ENCODE results near the gene SLC37A2.
"Not testable (repeated sequence)": the region's sequence is repeated elsewhere in the genome, so short reads cannot be mapped to it uniquely, and the experiment has no call there.

Gene SLC37A2

DNA sequence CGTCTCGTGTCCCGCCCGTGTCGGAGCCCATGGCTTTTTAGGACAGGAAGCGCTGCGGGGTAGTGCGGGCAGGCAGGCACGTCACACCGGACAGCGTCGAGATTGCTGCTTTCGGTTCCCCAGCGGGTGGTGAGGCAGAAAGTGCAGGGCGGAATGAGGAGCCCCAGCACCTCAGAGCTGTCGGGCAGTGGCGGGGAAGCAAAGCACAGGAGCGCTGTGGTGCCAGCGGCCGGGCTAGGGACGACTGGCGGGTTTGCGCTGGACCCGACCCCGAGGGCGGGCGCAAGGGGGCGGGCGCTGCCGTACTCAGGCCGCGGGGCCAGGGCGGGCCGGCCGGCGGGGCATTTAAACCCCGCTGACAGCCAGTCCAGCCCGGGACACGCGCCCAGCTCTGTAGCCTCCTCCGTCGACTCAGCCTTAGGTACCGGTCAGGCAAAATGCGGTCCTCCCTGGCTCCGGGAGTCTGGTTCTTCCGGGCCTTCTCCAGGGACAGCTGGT, at the start of gene SLC37A2:
SLC37A2 (plus strand) TSS at position 375 of the 498 bp plus-strand sequence; CDS start at position 438, 63 bp downstream.
- no peak for DNase-seq

DNA sequence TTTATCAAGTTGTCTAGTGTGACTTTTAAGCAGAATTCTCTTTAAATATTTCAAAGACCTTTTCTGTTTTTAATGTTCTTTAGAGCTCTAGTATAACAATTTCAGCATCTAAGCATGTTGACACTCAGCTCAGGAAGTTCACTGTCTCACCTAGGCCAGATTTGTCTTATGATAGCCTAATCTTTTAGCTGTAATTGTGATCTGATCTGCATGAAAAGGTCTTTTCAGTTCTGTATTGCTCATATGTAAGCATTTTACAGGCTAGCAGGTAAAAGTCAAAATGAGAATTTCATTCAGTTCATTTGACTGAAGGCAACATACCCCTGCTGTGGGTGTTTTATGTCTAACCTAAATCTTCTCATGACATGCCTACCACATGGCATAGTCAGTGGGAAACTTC, 46.7 kb upstream of the SLC37A2 start:
- no peak for DNase-seq

DNA sequence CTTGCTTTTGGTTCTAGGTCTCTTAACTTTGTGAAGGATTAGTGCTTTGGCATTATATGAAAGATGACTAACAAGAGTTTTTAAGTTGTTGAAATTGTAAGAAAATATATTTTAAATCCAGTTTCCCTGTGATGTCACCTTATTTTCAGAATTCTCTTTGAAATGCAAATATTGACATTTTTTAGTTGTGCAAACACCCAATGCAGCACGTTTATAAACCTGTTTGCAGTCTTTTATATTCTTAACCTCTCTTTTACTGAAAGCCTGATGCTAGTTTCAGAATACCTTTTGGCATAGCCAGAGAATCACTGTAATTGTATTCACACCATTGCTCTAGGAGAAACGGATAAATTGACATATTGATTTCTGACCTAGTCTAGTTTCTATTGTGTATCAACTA, 42.8 kb upstream of the SLC37A2 start:
- no peak for DNase-seq

DNA sequence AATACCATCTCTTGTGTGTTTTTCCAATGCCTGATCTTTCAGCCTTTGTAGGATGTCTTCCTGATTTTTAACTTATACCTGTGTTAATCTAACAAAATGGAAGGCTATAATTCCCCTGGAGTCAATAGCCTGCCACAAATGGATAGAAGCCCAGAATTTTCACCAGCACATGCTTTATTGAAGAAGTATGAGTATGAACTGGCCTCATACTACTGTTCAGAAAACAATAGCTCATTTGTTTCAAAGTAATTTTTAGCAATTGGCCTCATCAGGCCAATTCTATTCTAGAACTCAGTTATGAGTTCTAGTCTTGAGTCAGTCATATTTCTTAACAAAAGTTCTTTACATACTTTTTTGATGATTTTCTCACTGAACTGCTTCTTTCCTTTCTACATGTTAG, 40.6 kb upstream of the SLC37A2 start:
- no peak for DNase-seq

DNA sequence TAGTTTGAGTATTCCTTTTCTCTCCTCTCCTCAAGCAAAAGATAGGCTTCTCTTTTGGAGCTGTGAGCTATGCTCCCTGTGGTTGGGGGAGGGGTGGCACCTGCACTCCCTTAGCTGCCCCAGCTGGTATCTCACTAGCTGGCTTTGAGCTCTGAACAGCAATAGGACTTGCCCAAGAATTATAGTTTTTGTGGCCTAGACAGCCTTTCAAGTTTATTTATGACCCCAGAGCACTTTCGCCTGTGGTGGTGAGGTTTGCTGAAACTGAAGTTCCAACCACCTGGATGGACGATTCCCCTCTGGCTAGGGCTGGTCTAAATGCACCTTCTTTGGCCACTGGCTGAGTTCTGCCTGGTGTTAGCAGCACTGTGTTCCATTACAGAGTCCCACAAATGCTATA, 37.1 kb upstream of the SLC37A2 start:
- DNase-seq = no peak

DNA sequence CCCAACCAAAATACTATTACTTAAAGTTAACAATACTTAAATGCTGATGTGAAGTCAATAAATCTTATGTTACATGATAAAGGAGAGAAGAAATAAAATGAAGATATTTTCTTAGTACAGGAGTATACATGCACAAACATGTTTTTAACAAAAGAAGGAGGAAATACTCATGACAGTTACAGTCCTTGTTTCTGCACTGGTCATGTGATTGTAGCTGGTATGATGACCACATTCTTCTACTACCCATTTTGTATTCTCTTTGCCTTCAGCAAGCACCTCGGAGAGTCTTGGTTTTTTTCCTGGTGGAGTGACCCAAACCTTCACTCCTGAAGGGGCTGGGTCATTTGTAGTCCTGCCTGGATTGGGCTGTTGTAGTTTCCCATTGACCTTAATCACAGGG, 33.7 kb upstream of the SLC37A2 start:
- DNase-seq = not testable (repeated sequence)

DNA sequence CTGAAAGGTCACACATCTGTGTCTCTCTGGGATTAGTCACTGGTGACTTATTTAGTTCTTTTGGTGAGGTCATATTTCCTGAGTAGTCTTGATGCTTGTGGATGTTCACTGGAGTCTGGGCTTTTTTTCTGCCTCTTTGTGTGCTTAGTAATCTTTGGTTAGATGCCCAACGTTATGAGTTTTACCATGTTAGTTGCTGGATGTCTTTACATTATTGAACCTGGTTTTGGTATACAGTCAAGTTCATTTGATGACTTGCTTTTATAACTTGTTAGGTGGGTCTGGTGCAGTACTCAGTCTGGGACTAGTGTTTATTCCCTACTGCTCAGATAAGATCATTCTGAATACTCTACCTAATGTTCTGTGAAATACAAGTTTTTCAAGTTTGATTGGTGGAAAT, 26.2 kb upstream of the SLC37A2 start:
- no peak for DNase-seq

DNA sequence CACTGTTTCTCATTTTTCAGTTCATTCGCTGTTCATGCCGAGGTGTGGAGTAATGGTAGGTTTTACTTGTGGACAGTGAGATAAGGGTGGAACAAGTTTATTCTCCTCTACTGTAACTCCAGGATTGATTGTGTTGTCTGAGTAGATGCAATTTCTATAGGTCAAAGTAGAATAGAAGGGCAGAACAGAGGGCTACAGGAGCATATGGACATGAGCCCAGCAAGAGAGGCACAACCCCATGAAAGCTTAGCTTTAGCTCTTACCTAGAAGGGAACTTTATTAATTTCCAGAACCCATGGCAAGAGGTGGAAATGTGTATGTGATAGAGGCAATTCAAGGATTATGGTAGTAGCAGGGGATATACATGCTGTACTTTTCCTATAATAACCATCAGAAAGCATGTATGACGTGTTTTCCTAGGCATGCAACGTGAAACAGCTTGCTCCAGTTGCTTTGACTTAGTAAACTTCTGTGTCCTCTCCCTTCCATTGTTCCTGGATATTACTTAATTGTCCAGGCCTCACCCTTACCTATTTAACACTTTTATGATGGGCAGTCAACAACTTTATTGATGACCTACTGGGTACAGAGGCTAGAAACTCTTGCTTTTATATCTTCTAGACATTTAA, 13.8 kb upstream of the SLC37A2 start:
- DNase-seq = no peak

DNA sequence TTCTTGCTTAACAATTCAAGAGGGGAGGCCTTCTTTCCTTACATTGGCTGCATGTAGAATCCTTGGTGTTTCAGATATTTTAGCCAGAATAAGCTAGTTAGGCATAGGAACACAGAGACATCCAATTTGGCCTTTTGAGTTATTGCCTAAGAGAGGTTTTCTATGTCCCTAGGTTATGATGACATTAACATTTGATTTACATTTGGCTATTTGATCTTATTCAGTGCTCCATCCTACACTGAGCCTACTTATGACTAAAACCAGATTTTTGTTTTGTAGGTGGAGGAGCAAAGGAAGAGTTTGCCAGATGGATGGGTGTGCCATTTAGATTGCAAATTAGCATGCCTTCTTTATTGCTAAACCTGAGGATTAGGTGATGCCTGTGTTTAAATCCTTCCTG, 11.1 kb upstream of the SLC37A2 start:
- no peak for DNase-seq

DNA sequence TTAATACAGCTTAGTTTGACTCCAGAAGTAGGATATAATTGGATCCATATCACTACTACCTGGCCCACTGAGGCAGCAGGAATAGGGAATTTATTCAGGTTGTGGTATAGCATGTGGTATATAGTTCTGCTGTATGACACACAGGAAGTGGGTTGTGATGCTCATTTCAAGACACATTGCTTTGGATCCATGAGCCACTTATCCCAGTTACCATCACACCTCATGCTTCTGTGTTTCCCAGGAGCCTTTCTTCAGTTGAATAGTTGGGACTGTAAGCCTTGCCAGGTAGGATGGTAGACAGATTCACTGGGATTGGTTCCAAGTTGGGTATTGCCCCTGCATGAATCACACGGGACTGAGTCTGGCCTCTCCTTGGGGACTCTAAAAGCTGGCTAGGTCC, 9.9 kb upstream of the SLC37A2 start:
- DNase-seq = no peak

DNA sequence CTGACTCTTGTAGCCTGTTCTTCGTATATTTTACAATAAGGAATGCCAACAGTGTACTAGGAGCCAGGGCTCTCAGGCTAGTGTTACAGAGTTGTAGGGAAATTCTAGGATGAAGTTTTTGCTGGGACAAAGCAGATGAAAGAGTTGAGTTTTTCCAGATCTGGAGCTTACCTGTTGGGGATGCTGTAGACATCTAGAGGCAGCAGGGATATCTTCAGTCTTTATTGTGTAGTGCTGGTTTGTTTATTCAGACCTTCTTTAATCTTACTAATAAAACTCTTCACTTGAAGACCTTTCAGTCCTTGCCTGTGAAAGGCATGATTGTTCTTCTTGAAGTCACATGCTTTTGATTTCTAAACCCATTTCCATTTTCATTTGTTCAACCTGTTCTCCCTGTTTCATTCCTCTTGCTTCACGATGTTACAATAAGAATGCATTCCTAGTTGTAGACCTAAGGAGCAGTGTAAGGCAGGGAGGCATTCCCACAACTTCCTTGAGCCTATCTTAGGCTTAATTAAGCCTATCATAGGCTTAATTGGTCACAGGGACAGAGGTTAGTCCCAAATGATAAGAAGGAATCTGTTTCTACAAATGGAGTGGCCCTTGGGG, 7.9 kb upstream of the SLC37A2 start:
- no peak for DNase-seq

DNA sequence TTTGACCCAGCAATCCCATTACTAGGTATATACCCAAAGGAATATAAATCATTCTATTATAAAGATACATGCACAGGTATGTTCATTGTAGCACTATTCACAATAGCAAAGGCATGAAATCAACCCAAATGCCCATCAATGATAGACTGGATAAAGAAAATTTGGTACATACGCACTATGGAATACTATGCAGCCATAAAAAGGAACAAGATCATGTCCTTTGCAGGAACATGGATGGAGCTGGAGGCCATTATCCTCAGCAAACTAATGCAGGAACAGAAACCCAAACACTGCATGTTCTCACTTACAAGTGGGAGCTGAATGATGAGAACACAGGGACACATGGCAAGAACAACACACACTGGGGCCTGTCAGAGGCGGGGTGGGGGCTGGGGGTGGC, 7.0 kb upstream of the SLC37A2 start:
- not testable (repeated sequence) for DNase-seq

DNA sequence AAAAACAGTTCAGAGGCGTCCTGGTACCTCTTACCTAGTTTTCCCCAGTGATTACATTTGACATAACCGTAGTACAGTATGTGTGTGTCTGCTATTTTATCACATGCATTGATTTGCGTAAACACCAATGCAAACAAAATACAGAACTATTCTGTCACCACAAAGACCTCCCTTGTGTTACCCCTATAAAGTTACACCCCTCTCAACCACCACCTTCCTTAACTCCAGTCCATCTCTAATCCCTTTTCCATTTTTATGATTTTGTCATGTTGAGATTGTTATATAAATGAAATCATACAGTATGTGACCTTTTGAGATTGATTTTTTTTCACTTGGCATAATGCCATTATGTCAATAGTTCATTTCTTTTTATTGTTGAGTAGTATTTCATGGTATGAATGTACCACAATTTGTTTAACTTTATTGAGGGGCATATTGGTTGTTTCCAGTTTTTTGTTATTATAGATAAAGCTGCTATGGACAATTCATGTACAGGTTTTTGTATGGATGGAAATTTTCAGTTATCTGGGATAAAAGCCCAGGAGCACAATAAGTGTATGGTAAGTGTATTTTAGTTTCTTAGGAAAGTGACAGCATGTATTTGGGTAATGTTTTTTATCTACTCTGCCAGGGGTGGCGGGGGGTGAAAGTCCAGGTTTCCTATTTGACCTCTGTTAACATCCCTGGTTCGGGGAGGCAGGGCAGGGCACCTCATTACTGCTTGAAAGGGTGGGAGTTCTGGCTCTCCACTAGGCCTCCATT, 6.0 kb upstream of the SLC37A2 start:
- no peak for DNase-seq

DNA sequence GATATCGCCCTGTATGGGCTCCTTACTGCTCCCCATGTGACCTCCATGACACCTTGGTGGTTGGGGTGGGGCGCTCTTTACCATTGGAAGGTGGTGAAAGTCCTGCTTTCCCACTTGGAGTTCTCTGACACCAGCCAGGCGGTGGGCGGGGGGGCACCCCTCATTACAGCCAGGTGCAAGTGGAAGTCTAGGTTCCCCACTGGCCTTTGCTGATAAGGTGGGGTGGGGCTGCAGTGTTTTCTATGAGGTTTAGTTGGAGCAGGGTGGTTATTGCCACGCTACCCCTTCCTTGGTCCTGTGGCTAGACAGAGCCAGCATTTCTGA, 5.5 kb upstream of the SLC37A2 start:
- no peak for DNase-seq

DNA sequence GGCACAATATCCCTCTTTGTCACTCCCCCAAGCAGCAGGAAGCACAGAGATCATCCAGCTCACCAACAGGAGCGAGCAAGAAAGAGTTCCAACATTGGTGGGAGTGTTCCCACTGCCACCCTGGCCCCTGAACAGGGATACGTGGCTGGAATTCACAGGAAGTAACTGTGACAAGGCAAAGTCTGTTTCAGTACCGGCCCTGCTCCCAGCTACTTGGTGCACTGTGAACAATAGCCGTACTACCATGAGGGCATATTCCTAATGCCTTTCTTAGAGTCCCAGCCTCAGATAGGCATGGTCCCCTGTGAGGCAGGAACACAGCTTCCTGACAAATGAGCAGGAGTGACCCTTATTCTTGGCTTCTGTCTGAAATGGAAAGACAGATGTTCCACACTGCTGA, 1.8 kb upstream of the SLC37A2 start:
- DNase-seq = no peak

DNA sequence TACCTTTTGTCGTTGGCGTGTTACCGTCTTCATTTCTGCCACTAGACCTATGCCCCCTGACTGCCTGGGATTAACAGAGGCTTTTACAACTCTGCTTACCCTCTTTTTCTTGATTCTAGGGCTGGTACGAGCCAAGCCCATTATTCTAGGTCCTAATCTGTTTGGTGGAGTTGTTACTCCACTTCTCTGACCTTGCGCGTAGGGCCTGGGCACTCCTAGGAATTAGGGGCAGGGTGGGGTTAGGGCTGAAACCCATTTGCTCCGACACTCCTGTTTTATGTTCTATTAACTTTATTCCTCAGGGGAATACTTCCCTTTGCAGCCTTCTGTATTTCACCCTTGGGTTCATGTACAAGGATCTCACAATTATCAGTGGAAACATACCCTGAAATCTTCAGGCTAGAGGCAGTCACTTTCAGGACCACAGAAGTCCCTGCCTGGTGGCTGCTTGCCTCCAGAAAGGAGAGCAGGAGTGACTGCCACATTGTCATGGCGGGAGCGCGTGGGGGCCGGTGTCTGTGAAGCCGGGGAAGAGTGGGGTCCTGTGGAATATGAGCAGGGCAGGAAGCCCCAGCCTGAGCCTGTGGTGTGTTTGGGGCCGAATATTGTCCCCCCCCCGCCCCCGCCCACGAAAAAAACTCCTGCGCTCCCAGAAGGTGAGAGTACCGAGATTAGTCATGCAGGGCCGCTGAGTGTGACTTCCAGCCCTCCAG, 731 bp upstream of the SLC37A2 start:
- no peak for DNase-seq

DNA sequence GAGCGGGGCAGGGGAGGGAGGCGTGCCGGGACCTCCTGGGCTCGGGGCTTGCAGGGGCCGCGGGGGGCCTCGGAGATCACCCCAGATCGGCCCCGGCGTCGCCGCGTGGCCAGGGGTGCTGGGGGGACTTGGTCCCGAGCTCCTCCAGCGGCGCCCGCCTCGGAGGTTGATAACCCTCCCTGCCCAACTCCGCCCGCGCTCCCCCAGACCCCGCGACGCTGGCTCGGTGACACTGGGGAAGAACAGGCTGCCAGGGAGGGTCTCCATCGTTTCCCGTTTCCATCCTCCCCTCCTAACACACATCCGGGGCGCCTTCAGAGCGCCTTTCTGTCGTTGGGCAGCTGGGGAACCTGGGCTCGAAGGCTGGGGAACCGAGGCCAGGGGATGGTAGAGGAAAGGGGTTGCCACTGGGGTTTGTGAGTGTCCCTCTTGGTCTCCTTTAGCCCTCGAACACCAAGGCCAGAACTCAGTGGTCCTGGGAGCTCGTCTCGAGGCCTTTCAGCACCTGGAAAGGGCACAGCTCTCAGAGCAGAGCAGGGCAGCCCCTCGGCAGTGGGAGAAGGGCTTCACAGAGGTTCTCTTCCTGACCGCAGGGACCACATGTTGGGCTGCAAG, 431 bp downstream of the SLC37A2 start:
- no peak for DNase-seq

DNA sequence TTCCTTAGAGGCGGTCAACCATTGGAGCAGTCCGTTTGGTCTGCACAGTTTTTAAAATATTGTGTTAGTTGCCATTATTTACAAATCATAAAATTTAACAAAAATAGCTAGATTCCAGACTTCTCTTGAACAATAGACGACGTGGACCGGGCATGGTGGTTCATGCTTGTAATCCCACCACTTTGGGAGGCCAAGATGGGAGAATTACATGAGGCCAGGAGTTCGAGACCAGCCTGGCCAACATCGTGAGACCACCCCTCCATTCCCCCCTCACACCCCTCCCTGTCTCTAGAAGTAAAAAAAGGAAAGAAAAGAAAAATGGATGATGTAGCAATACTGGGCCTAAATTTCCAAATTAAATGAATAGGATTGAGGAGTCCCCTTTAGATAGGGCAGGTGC, 965 bp downstream of the SLC37A2 start:
- no peak for DNase-seq

DNA sequence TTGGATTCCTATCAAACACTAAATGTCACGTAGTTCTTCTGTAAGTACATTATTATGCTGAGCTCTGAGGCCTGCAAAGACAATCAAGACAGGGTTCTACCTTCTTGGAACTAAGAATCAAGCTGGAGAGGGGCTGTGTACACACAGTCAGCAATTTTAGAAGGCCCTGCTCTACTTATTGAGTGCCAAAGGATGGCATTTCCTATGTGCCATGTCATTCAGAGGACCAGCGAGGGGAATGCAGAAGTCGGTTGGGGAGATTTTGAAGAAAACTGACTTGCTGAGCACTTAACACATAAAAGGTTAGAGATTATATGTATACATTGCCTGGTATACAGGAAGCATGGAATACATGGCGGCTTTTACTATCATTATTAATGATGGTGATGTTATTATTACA, 5.3 kb downstream of the SLC37A2 start:
- no peak for DNase-seq

DNA sequence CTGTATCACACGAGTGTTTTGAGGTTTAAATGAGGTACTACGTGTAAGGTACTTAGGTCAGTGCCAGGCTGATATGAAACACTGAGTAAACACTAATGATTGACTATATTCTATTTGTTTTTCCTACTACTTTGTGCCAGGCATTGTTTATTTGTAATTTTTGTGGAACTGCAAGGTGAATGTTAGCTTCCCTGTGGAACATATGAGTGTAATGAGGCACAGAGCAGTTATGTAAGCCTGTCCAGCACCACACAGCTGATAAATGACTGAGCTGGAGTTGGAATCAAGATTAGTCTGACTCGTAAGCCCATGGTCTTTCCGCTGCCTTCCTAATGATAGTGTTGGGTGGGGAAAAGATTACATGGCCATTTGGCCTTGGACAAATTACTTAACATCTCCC, 5.9 kb downstream of the SLC37A2 start:
- DNase-seq = no peak

DNA sequence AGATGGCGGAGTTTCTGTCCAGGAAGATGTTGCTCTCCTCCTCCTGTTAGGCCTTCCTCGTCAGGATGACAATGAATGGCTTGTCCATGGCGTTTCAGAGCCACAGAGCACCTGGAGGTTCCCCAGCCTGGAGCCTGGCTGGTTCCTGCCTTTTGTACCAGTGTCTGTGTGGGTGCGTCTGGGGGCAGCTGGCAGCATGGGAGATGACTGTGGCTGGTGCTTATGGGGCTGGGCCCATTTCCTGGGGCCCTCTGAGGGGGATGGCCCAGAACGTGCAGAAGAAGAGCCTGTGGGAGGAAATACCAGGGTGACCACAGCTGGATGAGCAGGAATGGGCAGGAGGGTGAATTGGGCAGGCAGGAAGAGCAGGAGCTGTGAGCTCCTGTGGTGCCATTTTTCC, 6.7 kb downstream of the SLC37A2 start:
- DNase-seq = no peak

DNA sequence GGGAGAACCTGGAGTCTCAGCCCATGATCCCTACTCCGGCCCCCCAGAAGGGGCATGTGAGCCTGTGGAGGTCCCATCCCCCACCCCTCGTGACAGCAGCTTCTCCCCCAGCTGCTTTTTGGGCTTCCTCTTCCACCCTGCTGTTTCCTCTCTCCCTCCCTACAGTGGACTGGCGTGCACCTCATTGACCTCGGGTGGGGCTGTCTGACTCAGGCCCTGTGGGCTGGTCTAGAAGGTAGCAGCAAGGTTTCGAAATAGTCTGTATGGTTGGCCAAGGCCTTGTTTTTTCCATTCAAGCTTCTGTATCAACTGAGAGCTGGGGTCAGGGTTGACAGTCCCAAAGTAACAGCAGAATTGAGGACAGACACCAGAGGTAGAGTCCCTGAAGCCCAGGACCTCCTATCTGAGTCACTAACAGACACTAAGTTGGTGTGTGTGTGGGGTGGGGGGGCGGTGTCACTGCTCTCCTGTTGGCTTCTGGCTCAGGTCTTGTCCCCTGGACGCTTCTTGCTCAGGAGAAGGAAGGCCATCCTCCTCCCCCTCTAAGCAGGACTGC, 7.7 kb downstream of the SLC37A2 start:
- DNase-seq = no peak

DNA sequence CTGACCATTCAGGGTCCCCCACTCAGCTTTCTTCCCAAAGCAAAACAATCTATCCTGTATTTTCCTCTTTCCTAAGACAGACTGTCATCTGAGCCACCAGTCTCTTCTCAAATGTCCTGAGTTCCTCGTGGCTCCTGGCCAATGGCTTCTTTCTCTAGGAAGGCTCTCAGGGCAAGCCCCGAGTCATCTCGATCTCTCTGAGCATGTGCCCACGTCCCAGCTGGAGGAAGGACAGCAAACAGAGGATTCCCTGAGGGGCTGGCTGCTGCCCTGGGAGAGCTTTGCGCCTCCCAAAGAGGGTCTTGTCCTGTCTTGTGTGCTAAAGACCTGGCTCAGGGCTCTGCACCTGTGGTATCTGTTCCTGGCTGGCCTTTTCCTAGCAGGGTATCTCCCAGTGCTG, 8.3 kb downstream of the SLC37A2 start:
- no peak for DNase-seq
